Muscle of leg (tissue), 11 donors: ENCODE results near the gene UBE2R2. TPM values are rescaled to one million over a fixed set of nuclear protein-coding genes. Genes with fewer than 3 reads are reported as not detected.

ENCODE experiments used
- DNase-seq: peaks from one replicate; pipeline ENCODE4 v3.0.0; 2013
- H3K27ac ChIP-seq: one replicate; pipeline ENCODE4 v1.5.1; 2013; ENCODE audit warnings: mild to moderate bottlenecking, low read length, control low read depth
- H3K27me3 ChIP-seq: one replicate; pipeline ENCODE4 v1.6.1; 2013; ENCODE audit warnings: low read length; ENCODE audit not compliant: control insufficient read depth, insufficient read depth
- H3K36me3 ChIP-seq: one replicate; pipeline ENCODE4 v1.6.1; 2013; ENCODE audit warnings: low read length; ENCODE audit not compliant: control insufficient read depth, insufficient read depth
- H3K4me1 ChIP-seq: one replicate; pipeline ENCODE4 v1.6.1; 2013; ENCODE audit warnings: low read length; ENCODE audit not compliant: control insufficient read depth, insufficient read depth
- H3K4me3 ChIP-seq: one replicate; pipeline ENCODE4 v1.5.1; 2013; ENCODE audit warnings: low read length, control low read depth
- H3K9me3 ChIP-seq: replicated peaks from 2 replicates; pipeline ENCODE4 v1.6.1; 2013; ENCODE audit warnings: low read depth, low read length; ENCODE audit not compliant: control insufficient read depth
- WGBS: methylation state at CpG from one replicate; pipeline ENCODE4 v1.1.5; 2013; ENCODE audit warnings: missing lambda C conversion rate; ENCODE audit not compliant: insufficient coverage; 5-methylcytosine and 5-hydroxymethylcytosine counted together
- polyA plus RNA-seq, 8 donors: library from polyadenylated mRNA; unstranded; fragments of 120-200 nt; gene quantifications; one replicate each; pipeline versions ENCODE4 v1.2.1 to v1.2.3, GENCODE V29; 2013; ENCODE audit warnings: inconsistent platforms in 1 of 8, low replicate concordance in 1 of 8; ENCODE audit not compliant: insufficient read length in 8 of 8, insufficient read depth in 1 of 8
- total RNA-seq: library from RNA; stranded (reverse); fragments of 120-200 nt; gene quantifications from one replicate; pipeline ENCODE4 v1.2.4, GENCODE V29; 2013

Gene UBE2R2
- total and polyA plus RNA-seq, 9 donors, result 18.2 to 48.5 (median 40.9) TPM

- no peaks in the 10 kb centered on the region for H3K4me1 ChIP-seq
These were observed 91.2 kb downstream of the UBE2R2 start for GRCh38 chr9:33908114-33908513.

DNA sequence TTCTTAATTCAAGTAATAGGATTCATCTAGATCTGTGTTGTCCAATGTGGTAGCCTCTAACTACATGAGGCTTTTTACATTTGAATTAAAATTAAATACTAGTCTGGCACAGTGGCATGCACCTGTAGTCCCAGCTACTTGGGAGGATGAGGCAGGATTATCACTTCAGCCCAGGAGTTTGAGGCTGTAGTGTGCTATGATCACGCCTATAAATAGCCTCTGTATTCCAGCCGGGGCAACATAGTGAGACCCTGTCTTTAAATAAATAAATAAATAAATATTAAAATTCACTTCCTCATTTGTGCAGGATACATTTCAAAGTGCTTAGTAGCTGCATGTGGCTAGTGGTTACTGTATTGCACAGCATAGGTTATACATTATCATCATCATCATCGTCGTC is 91.8 kb downstream of the UBE2R2 start:
- H3K4me1 ChIP-seq, result no peaks in the 10 kb centered on the region
- H3K27me3 ChIP-seq, result no peaks in the 10 kb centered on the region
- H3K36me3 ChIP-seq, result peaks cover 18% of the 10 kb centered on the region
- no CpG with 5 or more reads among the region's 4 CpGs for WGBS
- no peaks in the 10 kb centered on the region for H3K9me3 ChIP-seq
- no peak overlapping the region for H3K27ac ChIP-seq
- no peak for DNase-seq
- no peak overlapping the region for H3K4me3 ChIP-seq

More at GRCh38 chr9:33908114-33908513, 91.2 kb downstream of the UBE2R2 start:
- no peaks in the 10 kb centered on the region for H3K9me3 ChIP-seq
- H3K27ac ChIP-seq, result no peak overlapping the region
- peaks cover 13% of the 10 kb centered on the region for H3K36me3 ChIP-seq
- WGBS, result 100% methylated on average over 2 of the region's 3 CpGs
- no peak overlapping the region for H3K4me3 ChIP-seq
- DNase-seq, result no peak
- H3K27me3 ChIP-seq, result no peaks in the 10 kb centered on the region

DNA sequence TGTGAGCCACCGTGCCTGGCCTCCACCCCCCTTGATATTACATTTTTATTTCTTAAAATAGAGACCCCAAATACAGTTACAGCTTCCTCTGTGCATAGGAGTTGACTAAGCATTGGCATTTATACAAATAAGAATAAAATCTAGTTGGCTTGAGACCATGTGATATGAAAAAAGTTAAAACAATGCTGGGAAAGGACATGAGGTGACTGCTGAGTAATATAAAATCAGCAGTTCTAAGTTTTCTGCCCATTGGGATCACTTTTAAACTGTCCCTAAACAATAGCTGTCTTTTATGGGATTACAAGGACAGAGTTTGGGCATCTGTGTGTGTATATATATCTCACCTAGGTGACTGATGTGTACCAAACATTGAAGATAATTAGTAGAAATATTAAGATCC is 96.6 kb downstream of the UBE2R2 start:
- Histone ChIP-seq H3K4me1 (no peaks in the 10 kb centered on the region), H3K27ac (no peak overlapping the region), H3K27me3 (no peaks in the 10 kb centered on the region), H3K9me3 (no peaks in the 10 kb centered on the region), H3K36me3 (peaks cover 39% of the 10 kb centered on the region), H3K4me3 (no peak overlapping the region)
- whole genome bisulfite sequencing, result no CpG with 5 or more reads among the region's 1 CpG
- DNase-seq, result no peak

- H3K9me3 ChIP-seq, result no peaks in the 10 kb centered on the region
- H3K4me3 ChIP-seq, result no peak overlapping the region
- no peak for DNase-seq
- no peaks in the 10 kb centered on the region for H3K4me1 ChIP-seq
- WGBS, result 100% methylated on average over 1 of the region's 3 CpGs
- peaks cover 50% of the 10 kb centered on the region for H3K36me3 ChIP-seq
- H3K27ac ChIP-seq, result no peak overlapping the region
- no peaks in the 10 kb centered on the region for H3K27me3 ChIP-seq
These were observed 98.1 kb downstream of the UBE2R2 start for GRCh38 chr9:33914887-33915628.

- H3K4me3 ChIP-seq, result no peak overlapping the region
- no peak for DNase-seq
- H3K9me3 ChIP-seq, result no peaks in the 10 kb centered on the region
- WGBS, result 95% methylated on average over 4 of the region's 9 CpGs
- peaks cover 67% of the 10 kb centered on the region for H3K36me3 ChIP-seq
- H3K27ac ChIP-seq, result no peak overlapping the region
- H3K4me1 ChIP-seq, result no peaks in the 10 kb centered on the region
- no peaks in the 10 kb centered on the region for H3K27me3 ChIP-seq
These were observed 100.1 kb downstream of the UBE2R2 start for GRCh38 chr9:33917036-33917435.

DNA sequence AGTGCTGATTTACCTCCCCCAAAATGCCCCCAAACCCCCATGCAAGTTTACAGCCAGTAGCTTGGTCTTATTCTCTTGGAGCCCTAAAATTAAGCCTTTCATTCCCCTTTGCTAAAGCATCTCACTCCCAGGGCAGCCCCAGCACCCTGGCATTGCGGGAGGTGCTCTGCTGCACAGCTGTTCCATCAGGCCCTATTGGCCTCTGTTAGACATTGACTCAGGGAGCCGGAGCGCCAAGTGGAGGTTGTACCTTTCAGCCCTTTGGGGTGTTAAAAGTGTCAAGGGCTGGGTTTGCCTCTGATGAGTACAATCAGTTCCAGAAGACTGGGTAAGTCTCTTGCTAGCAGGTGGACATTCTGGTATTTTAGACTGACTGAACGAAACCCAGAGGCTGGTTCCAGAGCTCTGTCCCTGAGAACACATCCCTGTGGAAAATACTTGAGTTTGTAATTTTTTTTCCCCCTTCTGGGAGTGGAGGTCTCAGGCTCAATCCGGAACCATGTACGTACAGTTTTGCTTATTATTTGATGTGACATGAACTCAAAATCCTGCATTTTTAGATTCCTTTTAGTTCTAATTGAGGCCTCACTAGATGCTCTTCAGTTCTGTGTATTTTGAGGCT is 102.4 kb downstream of the UBE2R2 start:
- WGBS, result no CpG with 5 or more reads among the region's 6 CpGs
- no peak overlapping the region for H3K27ac ChIP-seq
- H3K4me1 ChIP-seq, result no peaks in the 10 kb centered on the region

GRCh38 chr9:33921967-33922895 is 105.3 kb downstream of the UBE2R2 start:
- WGBS, result 82% methylated on average over 8 of the region's 14 CpGs
- Histone ChIP-seq H3K36me3 (peaks cover 93% of the 10 kb centered on the region), H3K4me3 (no peak overlapping the region), H3K9me3 (no peaks in the 10 kb centered on the region), H3K4me1 (peaks cover 3% of the 10 kb centered on the region), H3K27me3 (no peaks in the 10 kb centered on the region), H3K27ac (no peak overlapping the region)
- no peak for DNase-seq

More for the DNA sequence above, 102.4 kb downstream of the UBE2R2 start:
- no peaks in the 10 kb centered on the region for H3K27me3 ChIP-seq
- DNase-seq, result no peak
- H3K4me3 ChIP-seq, result no peak overlapping the region
- no peaks in the 10 kb centered on the region for H3K9me3 ChIP-seq
- peaks cover 82% of the 10 kb centered on the region for H3K36me3 ChIP-seq

DNA sequence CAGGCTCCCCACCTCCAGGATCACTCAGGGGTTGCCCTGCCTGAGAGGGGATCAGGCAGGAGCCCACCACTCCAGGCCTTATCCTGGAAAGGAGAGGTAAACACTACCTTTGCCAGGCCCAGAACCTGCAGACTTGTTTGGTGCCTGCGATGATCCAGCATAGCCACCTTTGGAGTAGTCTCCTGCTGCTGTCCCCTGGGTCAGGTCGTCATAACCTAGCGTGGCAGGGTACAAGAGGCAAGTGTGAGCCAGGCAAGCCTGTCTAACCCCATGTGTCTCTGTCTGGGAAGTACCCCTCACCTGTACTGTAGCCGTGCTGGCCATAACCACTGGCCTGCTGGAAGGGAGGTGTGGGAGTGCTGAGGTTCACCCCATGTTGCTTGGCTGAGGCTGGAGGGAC is 106.1 kb downstream of the UBE2R2 start:
- H3K9me3 ChIP-seq, result no peaks in the 10 kb centered on the region
- no peak for DNase-seq
- WGBS, result 87% methylated on average over 4 of the region's 4 CpGs
- H3K4me1 ChIP-seq, result peaks cover 3% of the 10 kb centered on the region
- no peak overlapping the region for H3K27ac ChIP-seq
- no peak overlapping the region for H3K4me3 ChIP-seq
- no peaks in the 10 kb centered on the region for H3K27me3 ChIP-seq
- H3K36me3 ChIP-seq, result peaks cover 95% of the 10 kb centered on the region

DNA sequence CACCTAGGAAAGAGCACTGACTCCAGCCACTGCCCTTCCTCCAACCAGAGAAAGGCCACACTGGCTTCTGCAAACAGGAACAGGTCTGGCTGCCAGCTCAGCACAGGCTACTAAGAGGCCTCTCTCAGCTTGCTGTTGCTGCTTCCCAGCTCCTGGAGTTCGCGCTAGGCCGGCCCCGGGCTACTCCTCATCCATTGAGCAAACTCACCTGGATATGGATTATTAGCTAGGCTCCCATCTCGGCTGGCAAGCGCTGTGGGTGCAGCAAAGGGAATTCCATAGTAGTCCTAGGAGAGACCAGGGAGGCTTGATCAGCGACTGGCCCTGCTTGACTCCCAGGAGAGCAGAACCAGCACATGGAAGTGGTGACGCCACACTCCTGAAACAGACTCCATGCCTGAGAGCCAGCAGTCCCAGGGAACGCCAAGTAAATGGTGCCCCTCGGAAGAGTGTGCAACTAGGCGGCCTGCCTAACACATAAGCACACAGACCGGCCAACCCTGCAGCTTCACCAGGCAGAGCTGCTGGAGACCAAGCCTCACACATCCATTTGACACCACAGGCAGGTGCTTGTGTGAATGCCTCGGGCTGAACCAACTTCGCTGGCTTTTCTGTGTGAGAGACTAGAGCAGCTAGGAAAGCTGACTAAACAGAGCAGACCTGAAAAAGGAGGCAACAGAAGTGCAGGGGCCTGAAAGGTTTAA is 107.2 kb downstream of the UBE2R2 start:
- Histone ChIP-seq H3K27ac (no peak overlapping the region), H3K4me1 (peaks cover 3% of the 10 kb centered on the region), H3K9me3 (no peaks in the 10 kb centered on the region), H3K4me3 (no peak overlapping the region), H3K36me3 (peaks cover 94% of the 10 kb centered on the region), H3K27me3 (no peaks in the 10 kb centered on the region)
- 81% methylated on average over 10 of the region's 14 CpGs for whole genome bisulfite sequencing
- DNase-seq, result no peak
